OCI-M1 (cell line): ENCODE measurements around the gene MINDY3.
A peak's percentile ranks its signal among the peaks of the same experiment; 100 is the strongest.
"Not testable (repeated sequence)": the region's sequence is repeated elsewhere in the genome, so short reads cannot be mapped to it uniquely, and the experiment has no call there.

Experiments
- DNase-seq: peaks from one replicate; lab custom pipeline; 2025; lab: John Stamatoyannopoulos, UW

The MINDY3 gene

DNA sequence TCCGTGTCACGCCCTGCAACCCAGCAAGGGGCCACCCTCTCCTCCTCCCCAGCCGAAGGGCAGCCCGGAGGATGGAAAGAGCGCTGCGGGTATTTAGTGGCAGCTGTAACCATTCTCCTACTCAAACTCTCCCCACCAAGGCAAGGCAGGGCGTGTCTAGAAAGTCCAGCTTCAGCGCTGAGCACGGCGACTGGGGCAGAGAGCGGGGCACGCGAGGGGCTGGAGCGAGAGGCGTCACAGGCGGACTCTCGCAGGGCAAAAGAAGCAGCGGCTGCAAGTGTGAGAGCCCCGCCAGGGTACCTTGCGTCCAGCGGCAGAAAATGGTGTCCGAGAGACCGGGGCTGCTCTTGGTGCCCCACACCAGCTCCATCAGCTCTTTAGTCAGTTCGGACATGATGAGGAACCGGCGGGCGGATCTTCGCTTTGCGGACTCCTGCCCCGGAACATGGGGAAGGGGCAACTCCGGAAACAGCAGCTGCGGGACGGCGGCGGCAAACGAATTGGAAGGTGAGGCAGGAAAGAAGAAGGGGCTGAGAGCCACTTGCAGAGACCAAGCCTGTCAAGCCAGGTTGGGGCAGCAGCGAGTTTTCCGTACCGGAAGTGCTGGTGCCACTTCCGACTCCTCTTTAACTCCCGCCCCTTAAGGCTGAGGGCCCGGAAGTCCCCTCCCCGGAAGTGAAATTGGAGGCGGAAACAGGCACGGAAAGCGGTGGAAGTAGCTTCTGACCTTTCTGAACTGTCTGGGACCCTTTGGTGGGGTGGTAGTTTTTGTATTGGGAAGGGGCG, at the start of gene MINDY3:
Gene MINDY3 (minus strand): TSS at position 602 of the 786 bp plus-strand sequence. CDS start 208 bp downstream, at position 394.
- peak; percentile 95 for DNase-seq

DNA sequence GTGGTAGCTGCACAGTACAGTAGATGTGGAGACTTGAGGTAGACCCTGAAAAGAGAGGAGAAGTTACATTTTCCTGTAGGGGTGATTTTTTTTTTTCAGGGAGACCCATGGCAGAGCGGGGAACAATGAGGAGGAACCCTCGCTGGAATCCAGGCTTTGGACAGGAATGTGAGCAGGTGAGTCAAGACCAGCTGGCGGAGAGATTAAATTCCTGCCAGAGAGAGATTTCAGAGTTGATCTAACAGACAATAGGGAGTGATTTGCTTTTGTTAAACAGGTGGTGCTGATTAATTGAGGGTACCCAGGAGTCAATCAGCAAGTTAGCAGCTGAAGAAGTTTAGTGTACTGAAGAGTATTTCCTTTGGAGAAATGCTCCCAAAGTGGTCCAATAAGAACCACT, 41.6 kb upstream of the MINDY3 start:
- no peak for DNase-seq

DNA sequence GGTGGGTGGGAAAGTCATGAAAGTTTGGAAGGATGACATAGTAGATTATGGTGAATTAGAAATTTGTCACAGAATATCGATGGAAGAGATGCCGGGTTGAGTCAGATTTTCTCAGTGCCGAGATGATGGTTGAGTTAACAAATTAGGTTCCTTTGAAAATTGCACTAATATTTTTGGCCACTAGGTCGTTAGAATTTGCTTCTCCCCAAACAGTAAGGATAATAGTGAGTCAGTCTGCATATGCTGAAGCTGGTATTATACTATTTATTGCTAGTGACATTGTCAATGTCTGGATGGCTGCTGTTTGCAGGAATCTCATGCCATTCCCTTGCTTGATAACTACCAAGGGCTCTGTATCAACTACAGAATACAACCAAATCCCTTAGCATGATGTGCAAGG, 37.7 kb upstream of the MINDY3 start:
- DNase-seq: peak; percentile 52

DNA sequence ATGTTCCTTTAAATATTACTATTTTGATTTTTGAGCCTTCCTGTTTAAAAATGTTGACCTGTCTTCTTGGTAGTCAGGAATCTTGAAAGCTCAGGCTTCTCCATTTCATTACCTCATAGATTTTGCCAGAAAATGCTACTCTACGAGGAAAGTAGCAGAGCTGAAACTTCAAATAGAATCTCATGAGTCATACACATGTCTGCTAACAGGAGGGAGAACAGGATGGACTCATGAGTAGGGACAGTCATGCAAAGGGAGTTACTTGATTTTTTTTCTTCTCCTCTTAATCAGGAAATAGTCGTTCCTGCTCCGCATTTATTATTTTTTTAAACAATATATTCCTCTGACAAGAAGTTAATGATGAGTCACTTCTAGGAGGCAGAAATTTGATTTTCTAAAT, 37.0 kb upstream of the MINDY3 start:
- DNase-seq: no peak

DNA sequence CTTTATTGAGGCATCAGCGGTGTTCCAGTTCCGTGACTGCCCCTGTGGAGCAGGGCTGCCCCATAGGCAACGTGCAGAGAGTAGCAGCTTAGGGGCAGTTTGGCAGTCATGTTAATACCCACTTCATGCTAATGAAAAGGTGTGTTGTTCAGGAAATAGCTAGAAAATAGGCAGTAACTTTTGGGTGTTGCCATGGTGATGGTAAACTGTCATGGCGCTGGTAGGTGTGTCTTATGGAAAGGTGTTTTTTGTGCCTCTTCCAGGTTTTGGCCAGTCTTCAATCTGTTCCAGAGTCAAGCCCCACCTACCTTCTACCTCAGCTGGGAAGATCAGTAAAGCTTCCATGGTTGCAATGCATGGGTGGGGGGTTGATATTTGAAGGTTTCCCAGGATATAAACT, 36.3 kb upstream of the MINDY3 start:
- no peak for DNase-seq

DNA sequence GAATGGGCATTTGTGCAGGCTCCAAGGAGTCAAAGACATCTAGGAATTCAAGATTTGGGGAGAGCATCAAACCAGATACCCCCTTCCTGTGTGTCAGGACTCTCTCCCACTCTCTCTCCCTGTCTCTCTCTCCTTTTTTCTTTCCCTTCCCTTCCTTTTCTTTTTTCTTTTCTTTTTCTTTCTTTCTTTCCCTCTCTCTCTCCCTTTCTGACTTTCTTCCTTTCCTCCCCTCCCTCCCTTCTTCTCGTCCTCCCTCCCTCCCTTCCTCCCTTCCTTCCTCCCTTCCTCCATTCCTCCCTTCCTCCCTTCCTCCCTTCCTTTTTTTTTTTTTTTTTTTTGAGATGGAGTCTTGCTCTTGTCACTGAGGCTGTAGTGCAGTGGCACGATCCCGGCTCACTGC, 24.1 kb upstream of the MINDY3 start:
- no peak for DNase-seq

DNA sequence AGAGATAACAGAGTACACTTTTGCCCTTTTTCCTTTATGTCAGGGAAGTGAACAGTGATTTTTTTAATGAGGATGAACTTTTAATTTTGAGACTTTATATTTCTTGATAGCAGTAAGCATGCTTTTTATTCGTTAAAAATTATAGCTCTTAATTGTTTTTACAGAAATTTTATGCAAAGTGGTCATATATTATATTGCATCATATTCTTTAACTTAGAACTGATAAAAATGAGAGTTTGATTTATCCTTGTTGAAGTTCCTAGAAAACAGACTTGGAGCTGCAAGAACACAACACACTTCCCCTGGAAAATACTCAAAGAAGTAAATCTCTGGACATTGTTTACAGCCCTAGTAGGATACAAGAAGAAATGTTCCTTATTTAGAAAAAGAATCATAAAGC, 21.2 kb upstream of the MINDY3 start:
- no peak for DNase-seq

DNA sequence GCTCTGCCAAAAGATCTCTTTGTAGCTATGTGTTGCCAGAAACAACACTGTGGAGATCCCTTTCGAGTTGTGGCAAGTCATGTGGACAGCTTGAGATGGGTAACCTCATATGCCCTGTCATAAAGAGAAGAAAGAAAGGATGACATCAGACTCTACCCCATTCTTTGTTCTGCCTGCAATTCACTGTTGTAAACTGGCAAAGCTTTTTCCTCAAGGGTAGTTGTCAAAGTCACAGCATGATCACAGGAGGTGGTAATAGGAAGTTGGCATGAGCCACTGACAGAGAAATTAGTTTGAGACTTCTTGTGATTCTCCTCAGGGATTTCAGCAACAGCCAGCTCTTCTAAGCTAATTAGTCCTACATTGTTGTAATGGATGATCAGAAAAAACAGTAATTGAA, 19.4 kb upstream of the MINDY3 start:
- peak; percentile 55 for DNase-seq

DNA sequence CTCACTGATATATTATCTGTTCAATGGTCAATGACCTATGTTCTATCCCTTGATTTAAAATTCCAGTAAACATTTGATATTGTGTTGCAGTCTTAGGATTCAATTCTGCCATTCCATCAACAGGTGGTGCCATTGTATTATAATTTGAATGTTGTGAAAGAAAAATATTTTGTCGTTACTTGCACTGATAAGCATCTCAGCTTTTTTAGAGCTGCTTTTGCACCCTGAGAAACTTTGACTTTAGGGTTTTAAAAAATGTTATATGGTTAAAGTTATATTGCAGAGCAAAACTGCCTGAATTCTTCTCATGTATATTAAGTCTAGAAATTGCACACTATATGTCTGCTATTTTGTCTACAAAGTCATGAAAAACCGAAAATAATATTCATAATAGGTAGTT, 18.8 kb upstream of the MINDY3 start:
- DNase-seq: peak; percentile 83

DNA sequence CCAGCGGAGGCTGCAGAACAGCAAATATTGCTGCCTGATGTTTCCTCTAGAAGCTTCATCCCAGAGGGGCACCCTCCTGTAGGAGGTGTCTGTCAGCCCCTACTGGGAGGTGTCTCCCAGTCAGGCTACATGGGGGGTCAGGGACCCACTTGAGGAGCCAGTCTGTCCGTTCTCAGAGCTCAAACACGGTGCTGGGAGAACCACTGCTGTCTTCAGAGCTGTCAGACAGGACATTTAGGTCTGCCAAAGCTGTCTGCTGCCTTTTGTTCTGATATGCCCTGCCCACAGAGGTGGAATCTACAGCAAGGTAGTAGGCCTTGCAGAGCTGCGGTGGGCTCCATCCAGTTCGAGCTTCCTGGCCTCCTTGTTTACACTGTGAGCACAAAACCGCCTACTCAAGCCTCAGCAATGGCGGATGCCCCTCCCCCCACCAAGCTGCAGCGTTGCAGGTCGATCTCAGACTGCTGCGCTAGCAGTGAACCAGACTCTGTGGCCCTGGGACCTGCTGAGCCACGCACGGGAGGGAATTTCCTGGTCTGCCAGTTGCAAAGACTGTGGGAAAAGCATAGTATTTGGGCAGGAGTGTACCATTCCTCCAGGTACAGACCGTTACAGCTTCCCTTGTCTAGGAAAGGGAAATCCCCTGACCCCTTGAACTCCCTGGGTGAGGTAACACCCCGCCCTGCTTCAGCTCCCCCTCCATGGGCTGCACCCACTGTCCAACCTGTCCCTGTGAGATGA, 17.7 kb upstream of the MINDY3 start:
- no peak for DNase-seq

DNA sequence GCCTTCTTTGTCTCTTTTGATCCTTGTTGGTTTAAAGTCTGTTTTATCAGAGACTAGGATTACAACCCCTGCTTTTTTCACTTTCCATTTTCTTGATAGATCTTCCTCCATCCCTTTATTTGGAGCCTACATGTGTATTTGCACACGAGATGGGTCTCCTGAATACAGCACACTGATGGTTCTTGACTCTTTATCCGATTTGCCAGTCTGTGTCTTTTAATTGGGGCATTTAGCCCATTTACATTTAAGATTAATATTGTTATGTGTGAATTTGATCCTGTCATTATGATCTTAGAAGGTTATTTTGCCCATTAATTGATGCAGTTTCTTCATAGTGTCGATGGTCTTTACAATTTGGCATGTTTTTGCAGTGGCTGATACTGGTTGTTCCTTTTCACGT, 16.0 kb upstream of the MINDY3 start:
- not testable (repeated sequence) for DNase-seq

DNA sequence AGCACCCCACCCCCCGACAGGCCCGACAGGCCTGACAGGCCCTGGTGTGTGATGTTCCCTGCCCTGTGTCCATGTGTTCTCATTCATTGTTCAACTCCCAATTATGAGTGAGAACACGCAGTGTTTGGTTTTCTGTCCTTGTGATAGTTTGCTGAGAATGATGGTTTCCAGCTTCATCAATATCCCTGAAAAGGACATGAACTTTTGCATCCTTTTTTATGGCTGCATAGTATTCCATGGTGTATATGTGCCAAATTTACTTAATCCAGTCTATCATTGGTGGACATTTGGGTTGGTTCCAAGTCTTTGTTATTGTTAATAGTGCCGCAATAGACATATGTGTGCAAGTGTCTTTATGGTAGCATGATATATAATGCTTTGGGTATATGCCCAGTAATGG, 12.3 kb upstream of the MINDY3 start:
- not testable (repeated sequence) for DNase-seq

DNA sequence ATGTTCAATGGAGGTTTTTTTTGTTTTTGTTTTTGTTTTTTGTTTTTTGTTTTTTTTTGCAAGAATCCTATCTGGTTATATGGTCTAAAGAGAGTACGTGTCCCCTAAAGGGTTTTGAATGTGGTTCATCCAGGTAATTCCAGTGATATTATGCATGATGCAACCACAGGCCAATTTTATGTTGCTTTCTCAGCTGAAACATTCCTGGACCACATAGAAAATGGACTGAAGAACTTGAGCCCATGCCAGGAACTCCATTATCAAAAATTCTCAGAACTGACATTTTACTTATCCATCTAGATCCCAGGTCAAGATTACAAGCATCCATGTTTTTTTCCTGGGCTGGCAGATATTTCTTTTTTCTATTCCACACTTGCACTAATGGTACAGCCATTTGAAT, 11.5 kb upstream of the MINDY3 start:
- peak; percentile 32 for DNase-seq

DNA sequence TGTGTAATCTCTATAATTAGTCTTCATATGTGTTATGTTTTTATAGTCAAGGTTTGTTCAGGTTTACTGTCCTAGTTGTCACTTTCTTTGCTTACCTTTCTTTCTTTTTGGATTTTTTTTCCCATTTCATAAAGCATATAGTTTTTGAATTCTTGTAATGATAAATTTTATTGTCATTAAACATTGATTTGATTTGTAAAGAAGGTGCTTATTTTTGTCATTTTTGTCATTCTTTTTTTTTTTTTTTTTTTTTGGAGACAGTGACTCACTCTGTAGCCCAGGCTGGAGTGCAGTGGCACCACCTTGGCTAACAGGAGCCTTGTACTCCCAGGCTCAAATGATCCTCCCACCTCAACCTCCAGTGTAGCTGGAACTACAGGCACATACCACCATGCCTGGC, 9.6 kb upstream of the MINDY3 start:
- DNase-seq: no peak

DNA sequence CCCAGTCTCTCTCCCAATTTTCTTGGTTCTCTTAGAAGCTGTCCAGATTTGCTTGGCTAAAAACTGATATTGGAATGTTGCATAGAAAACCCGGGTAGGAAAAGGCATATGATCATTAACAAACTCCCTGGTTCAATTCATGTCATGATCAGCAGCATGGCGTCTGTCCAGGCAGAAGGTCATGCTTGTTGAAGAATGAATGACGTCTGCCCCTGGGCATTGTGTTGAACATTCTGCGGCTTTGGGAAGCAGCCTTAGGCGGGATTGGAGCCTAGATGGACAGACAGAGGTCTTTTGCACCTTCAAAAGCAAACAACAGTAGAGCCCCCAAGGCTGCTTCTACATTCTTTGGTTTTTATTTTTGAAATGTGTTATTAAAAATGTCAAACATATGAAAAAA, 7.7 kb upstream of the MINDY3 start:
- DNase-seq: no peak

DNA sequence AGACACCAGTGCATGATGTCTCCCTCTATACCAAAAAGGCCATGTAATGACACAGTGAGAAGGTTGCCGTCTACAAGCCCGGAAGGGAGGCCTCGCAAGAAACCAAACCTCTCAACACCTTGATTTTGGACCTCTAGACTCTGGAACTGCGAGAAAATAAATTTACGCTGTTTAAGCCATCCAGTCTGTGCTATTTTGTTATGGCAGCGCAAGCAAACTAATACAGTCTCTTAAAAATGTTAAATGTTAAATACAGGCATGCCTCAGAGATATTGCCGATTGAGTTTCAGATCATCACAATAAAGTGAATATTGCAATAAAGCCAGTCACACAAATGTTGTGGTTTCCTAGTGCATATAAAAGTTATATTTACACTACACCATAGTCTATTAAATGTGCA, 5.0 kb upstream of the MINDY3 start:
- no peak for DNase-seq

DNA sequence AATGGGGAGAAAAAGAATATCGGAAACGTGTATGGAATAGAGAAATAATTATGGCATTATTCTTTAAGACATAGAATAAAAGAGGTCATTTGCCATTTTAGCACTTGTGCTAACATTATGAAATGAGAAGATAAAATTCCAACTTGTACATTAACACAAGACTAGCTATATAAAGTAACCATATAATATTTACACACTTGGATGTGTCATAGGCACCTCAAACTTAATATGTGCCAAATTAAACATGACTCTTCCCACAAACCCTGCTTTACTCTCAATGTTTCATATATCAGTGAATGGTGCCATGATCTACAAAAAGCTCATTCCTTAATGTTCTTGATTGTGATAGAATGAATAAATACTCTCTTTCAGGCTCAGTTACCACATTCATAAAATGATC, 4.1 kb upstream of the MINDY3 start:
- DNase-seq: no peak

DNA sequence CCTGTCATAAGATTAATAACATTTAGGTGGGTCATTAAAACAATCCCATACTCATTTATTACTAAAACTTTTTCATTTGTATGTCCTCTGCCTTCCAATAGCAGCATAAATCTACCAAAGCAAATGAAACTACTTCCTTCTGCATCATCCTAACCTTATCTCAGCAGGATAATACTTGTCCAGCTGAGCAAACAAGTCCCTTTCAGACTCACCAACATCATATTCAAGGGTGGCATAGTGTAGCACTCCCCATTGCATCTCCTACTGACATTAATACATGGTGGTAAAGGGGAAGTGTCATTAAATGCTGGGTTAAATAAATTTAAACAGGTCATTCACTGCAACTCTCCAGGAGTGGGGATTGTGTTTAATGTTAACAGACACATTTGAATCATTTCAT, 3.4 kb upstream of the MINDY3 start:
- DNase-seq: no peak

DNA sequence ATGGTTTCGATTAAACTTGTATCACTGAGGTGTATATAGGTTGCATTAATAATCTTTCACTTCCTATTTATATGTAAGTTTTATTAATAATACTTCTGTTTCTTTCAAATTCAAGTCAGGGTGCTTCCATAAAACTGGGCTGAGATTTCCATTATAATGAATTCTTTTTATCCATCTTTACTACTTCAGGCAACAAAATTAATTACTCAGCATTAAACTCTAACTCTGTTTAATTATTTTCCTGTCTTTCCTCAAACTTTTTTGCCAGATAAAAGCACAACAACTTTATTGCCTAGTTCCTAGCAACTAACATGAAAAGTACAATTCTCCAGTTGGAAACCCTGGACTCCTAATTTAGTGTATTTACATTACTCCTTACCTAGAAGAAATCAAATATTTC, 3.0 kb upstream of the MINDY3 start:
- DNase-seq: no peak

DNA sequence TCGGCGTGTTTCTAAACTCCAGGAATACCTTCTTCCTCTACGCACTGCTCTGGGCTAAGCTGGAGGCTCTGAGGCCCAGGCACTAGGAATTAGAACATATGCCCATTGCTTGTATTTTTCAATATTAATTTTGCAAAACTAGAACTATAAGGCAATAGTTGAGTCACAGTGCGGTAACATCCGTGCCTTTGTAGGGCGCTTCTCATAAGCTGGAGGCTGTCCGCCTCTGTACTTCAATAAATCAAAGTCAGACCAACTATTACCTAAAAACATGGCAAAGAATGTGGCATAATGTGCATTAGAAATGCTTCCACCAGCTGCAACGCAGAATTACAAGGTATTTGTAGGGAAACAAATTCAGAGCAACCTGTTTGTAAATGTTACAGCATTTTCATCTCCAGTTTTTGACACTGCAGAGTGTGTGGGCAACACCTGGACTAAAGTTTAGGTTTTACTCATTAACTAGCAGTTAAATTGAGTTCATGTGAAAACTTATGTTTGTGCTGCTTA, 440 bp upstream of the MINDY3 start:
- no peak for DNase-seq

DNA sequence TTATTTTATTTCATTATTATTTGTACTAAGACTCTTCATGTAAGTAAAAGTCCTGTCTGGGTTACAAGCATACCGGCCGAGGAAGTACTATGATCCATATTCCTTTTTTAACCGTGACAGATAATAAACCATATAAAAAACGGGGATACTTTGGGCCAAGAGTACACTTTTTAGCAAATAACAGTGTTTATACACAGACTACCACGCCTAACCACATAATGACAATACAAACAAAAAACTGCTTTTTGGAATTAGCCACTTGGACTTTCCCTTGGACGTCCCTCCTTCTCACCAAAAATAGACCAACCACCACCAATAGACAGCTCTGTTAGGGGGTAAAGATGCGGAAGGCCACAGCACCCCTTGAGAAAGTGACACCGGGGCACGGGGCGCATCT, 800 bp downstream of the MINDY3 start:
- peak; percentile 64 for DNase-seq

DNA sequence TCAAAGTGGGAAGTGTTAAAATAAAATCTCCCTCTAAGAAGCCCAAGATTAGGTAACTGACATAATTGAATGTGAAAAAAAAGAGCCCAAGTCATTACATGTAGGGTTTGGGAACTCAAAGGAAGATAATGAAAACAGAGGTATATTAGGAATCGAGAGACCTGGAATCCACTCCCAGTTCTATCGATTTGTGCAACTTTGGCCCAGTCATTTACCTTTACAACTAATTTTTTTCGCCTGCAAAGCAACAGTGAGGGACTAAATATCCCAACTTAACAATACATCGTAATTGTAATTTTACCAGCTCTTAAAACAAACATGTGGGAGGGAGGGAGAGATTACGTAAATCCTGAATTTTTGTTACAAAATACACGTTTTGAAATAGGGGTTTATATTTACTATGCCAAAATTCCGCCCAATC, 1.4 kb downstream of the MINDY3 start:
- peak; percentile 69 for DNase-seq

DNA sequence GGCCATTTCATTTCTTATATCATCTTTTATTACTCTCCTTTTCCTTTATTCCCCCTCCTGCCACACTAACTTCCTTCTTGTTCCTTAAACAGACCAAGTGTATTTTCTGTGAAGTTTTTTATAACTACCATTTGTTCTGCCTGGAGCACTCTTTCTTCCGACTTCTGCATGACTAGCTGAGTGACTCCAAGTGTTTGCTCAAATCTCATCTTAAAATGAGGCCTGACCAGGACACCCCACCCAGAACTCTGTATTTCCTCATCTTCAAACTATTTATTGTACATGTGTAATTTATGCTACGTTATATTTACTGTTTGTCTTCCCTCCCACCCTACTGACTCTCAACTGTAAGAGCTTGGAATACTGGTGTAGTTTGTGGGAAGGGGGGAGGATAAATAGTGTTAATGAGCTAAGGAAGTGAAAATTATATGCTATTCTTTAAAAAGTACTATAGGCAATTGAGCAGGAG, 3.2 kb downstream of the MINDY3 start:
- DNase-seq: peak; percentile 84
